ENCODE measurements around the gene DNAJC3.

The DNAJC3 gene

GRCh38 chr13:95741584-95742563 lies 64.9 kb downstream of the DNAJC3 start:
- TF ChIP-seq TAF1 (IDR thresholded peaks at IDR 0.05; ENCODE audit: borderline replicate concordance, insufficient read depth, low read length) (no peak), FOXP2 (optimal IDR thresholded peaks at IDR 0.05; ENCODE audit: borderline replicate concordance, extremely low read depth, extremely low read length, insufficient read depth) (no peak), POLR2AphosphoS5 (IDR thresholded peaks at IDR 0.05; ENCODE audit: low read depth, low read length) (no peak), SIN3A (IDR thresholded peaks at IDR 0.05; ENCODE audit: borderline replicate concordance, insufficient read depth, low read length) (no peak)
- TF ChIP-seq, protein P1, sequence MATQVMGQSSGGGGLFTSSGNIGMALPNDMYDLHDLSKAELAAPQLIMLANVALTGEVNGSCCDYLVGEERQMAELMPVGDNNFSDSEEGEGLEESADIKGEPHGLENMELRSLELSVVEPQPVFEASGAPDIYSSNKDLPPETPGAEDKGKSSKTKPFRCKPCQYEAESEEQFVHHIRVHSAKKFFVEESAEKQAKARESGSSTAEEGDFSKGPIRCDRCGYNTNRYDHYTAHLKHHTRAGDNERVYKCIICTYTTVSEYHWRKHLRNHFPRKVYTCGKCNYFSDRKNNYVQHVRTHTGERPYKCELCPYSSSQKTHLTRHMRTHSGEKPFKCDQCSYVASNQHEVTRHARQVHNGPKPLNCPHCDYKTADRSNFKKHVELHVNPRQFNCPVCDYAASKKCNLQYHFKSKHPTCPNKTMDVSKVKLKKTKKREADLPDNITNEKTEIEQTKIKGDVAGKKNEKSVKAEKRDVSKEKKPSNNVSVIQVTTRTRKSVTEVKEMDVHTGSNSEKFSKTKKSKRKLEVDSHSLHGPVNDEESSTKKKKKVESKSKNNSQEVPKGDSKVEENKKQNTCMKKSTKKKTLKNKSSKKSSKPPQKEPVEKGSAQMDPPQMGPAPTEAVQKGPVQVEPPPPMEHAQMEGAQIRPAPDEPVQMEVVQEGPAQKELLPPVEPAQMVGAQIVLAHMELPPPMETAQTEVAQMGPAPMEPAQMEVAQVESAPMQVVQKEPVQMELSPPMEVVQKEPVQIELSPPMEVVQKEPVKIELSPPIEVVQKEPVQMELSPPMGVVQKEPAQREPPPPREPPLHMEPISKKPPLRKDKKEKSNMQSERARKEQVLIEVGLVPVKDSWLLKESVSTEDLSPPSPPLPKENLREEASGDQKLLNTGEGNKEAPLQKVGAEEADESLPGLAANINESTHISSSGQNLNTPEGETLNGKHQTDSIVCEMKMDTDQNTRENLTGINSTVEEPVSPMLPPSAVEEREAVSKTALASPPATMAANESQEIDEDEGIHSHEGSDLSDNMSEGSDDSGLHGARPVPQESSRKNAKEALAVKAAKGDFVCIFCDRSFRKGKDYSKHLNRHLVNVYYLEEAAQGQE (IDR thresholded peaks at IDR 0.05; ENCODE audit: insufficient read depth in 1 of 2, low read depth in 2 of 2, low read length in 2 of 2): no peak

- TF ChIP-seq TAF1 (IDR thresholded peaks at IDR 0.05; ENCODE audit: borderline replicate concordance, insufficient read depth, low read length): no peak
- TF ChIP-seq POLR2AphosphoS5 (IDR thresholded peaks at IDR 0.05; ENCODE audit: low read depth, low read length): no peak
- no peak for TF ChIP-seq FOXP2 (optimal IDR thresholded peaks at IDR 0.05; ENCODE audit: borderline replicate concordance, extremely low read depth, extremely low read length, insufficient read depth)
- TF ChIP-seq SIN3A (IDR thresholded peaks at IDR 0.05; ENCODE audit: borderline replicate concordance, insufficient read depth, low read length): no peak
- TF ChIP-seq, protein P1 (IDR thresholded peaks at IDR 0.05; ENCODE audit: insufficient read depth in 1 of 2, low read depth in 2 of 2, low read length in 2 of 2): no peak
Measured at GRCh38 chr13:95743192-95743591, 66.3 kb downstream of the DNAJC3 start.

DNA sequence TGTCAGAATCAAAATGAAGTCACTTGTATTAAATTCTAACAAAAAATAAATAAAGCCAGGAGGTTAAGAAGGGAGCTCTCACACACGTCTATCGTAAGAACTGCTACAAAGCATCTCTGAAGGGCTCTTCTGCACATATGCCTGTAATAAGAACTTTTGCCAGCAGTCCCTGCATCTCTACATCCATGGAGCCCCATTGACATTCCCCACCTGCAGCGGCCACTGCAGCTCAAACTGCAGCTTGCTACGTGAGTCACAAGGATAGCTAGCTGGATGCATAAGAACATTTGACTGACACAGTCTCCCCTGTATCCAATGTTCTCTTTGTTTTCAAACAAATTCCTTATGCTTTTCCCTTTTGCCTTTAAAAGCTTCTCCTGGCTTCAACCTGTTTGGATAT lies 68.3 kb downstream of the DNAJC3 start:
- no peak for TF ChIP-seq POLR2AphosphoS5 (IDR thresholded peaks at IDR 0.05; ENCODE audit: low read depth, low read length)
- TF ChIP-seq TAF1 (IDR thresholded peaks at IDR 0.05; ENCODE audit: borderline replicate concordance, insufficient read depth, low read length): no peak
- TF ChIP-seq FOXP2 (optimal IDR thresholded peaks at IDR 0.05; ENCODE audit: borderline replicate concordance, extremely low read depth, extremely low read length, insufficient read depth): no peak
- TF ChIP-seq SIN3A (IDR thresholded peaks at IDR 0.05; ENCODE audit: borderline replicate concordance, insufficient read depth, low read length): no peak
- TF ChIP-seq, protein P1 (IDR thresholded peaks at IDR 0.05; ENCODE audit: insufficient read depth in 1 of 2, low read depth in 2 of 2, low read length in 2 of 2): no peak

GRCh38 chr13:95745752-95746151 lies 68.8 kb downstream of the DNAJC3 start:
- TF ChIP-seq SIN3A (IDR thresholded peaks at IDR 0.05; ENCODE audit: borderline replicate concordance, insufficient read depth, low read length): no peak
- no peak for TF ChIP-seq POLR2AphosphoS5 (IDR thresholded peaks at IDR 0.05; ENCODE audit: low read depth, low read length)
- TF ChIP-seq TAF1 (IDR thresholded peaks at IDR 0.05; ENCODE audit: borderline replicate concordance, insufficient read depth, low read length): no peak
- TF ChIP-seq, protein P1 (IDR thresholded peaks at IDR 0.05; ENCODE audit: insufficient read depth in 1 of 2, low read depth in 2 of 2, low read length in 2 of 2): no peak
- no peak for TF ChIP-seq FOXP2 (optimal IDR thresholded peaks at IDR 0.05; ENCODE audit: borderline replicate concordance, extremely low read depth, extremely low read length, insufficient read depth)
